Muscle of leg (tissue), 11 donors: Measurements from ENCODE around the gene CLCF1. TPM values are rescaled to one million over a fixed set of nuclear protein-coding genes. Genes with fewer than 3 reads are reported as not detected.
"Not testable (repeated sequence)": the region's sequence is repeated elsewhere in the genome, so short reads cannot be mapped to it uniquely, and the experiment has no call there.

Source experiments
- DNase-seq: peaks from one replicate; pipeline ENCODE4 v3.0.0; 2013
- H3K27ac ChIP-seq: one replicate; pipeline ENCODE4 v1.5.1; 2013; ENCODE audit warnings: mild to moderate bottlenecking, low read length, control low read depth
- H3K27me3 ChIP-seq: one replicate; pipeline ENCODE4 v1.6.1; 2013; ENCODE audit warnings: low read length; ENCODE audit not compliant: control insufficient read depth, insufficient read depth
- H3K36me3 ChIP-seq: one replicate; pipeline ENCODE4 v1.6.1; 2013; ENCODE audit warnings: low read length; ENCODE audit not compliant: control insufficient read depth, insufficient read depth
- H3K4me1 ChIP-seq: one replicate; pipeline ENCODE4 v1.6.1; 2013; ENCODE audit warnings: low read length; ENCODE audit not compliant: control insufficient read depth, insufficient read depth
- H3K4me3 ChIP-seq: one replicate; pipeline ENCODE4 v1.5.1; 2013; ENCODE audit warnings: low read length, control low read depth
- H3K9me3 ChIP-seq: replicated peaks from 2 replicates; pipeline ENCODE4 v1.6.1; 2013; ENCODE audit warnings: low read depth, low read length; ENCODE audit not compliant: control insufficient read depth
- WGBS: methylation state at CpG from one replicate; pipeline ENCODE4 v1.1.5; 2013; ENCODE audit warnings: missing lambda C conversion rate; ENCODE audit not compliant: insufficient coverage; 5-methylcytosine and 5-hydroxymethylcytosine counted together
- polyA plus RNA-seq, 8 donors: library from polyadenylated mRNA; unstranded; fragments of 120-200 nt; gene quantifications; one replicate each; pipeline versions ENCODE4 v1.2.1 to v1.2.3, GENCODE V29; 2013; ENCODE audit warnings: inconsistent platforms in 1 of 8, low replicate concordance in 1 of 8; ENCODE audit not compliant: insufficient read length in 8 of 8, insufficient read depth in 1 of 8
- total RNA-seq: library from RNA; stranded (reverse); fragments of 120-200 nt; gene quantifications from one replicate; pipeline ENCODE4 v1.2.4, GENCODE V29; 2013

Gene CLCF1
- total and polyA plus RNA-seq, 9 donors, result 2.0 to 4.8 (median 4.0) TPM

DNA sequence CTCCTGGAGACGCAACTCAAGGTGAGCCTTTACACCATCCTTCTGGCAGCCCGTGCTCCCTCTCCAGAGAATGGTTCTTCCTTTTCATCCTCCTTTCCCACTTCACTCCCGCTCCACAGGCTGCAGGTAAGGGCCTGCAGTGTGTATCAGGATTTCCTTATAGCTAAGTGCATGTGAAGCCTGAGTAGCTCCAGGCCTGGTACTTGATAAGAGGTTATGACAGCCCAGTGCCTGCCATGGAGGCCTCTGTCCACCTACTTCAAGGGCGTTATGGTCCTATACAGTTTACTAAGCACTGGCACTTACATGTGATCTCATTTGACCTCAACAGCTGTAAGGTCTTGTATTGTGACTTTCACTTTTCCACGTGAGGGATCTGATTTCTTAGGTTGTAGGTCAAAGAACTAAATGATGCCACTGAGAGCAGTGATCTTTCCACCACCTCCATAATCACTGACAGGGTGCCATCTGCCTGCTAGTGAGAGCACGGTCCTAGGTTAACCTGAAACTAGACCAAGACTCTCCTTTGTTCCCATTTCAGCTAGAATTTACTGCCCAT, 52.0 kb downstream of the CLCF1 start:
- Histone ChIP-seq H3K36me3 (no peaks in the 10 kb centered on the region), H3K27me3 (no peaks in the 10 kb centered on the region), H3K9me3 (no peaks in the 10 kb centered on the region), H3K4me1 (peaks cover 7% of the 10 kb centered on the region), H3K4me3 (no peak overlapping the region), H3K27ac (no peak overlapping the region)
- DNase-seq, result no peak
- WGBS, result 86% methylated on average over 1 of the region's 6 CpGs

DNA sequence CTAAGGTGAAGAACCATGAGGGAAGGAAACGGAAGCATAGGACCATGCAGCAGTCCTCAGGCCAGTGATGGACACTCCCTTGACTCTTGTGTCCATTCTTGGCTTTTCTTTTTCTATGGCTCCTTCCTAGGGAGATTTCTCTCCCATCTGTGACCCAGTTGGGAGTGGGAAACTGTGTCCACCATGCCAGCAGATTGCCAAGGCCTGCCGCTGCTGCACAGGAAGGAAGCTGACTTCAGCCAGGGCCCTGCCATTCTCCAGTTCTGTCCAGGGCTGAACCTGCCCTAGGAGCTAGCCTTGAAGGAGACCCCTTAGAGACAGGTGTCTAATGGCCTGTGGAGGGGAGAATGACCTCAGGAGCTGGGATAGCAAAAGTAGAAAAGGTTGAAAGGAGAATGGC, 52.7 kb downstream of the CLCF1 start:
- no peak for DNase-seq
- H3K27ac ChIP-seq, result no peak overlapping the region
- H3K9me3 ChIP-seq, result no peaks in the 10 kb centered on the region
- no peaks in the 10 kb centered on the region for H3K27me3 ChIP-seq
- H3K36me3 ChIP-seq, result no peaks in the 10 kb centered on the region
- peaks cover 7% of the 10 kb centered on the region for H3K4me1 ChIP-seq
- no peak overlapping the region for H3K4me3 ChIP-seq
- no CpG with 5 or more reads among the region's 2 CpGs for WGBS

DNA sequence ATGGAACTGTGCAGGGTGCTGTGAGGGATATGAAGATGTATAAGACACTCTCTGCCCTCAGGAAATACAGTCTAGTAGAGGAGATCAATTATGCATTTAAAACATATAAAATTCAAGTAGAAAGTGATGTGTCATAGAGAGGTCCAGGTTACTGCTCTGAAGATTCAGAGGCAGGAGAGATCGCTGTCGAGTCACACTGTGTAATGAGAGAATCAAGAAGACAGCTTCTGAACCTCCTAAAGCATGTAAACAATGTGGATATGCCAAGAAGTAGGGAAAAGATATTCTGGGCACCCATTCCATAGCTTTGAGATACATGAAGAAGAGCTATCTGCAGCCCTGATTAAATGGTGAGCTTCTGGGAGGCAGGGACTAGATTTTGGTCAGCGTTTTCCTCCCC, 53.4 kb downstream of the CLCF1 start:
- no peaks in the 10 kb centered on the region for H3K36me3 ChIP-seq
- H3K4me3 ChIP-seq, result no peak overlapping the region
- H3K27ac ChIP-seq, result no peak overlapping the region
- H3K27me3 ChIP-seq, result no peaks in the 10 kb centered on the region
- DNase-seq, result no peak
- 71% methylated on average over 3 of the region's 3 CpGs for WGBS
- no peaks in the 10 kb centered on the region for H3K9me3 ChIP-seq
- peaks cover 7% of the 10 kb centered on the region for H3K4me1 ChIP-seq

DNA sequence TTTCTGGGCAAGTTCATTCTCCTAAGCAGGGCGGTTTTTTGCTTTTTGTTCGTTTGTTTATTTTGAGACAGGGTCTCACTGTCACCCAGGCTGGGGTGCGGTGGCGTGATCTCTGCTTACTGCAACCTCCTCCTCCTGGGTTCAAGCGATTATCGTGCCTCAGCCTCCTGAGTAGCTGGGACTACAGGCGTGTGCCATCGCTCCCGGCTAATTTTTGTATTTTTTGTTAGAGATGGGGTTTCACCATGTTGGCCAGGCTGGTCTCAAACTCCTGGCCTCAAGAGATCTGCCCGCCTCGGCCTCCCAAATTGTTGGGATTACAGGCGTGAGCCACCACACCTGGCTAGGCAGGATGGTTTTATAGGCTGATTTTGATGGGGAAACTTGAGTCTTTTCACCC, 54.5 kb downstream of the CLCF1 start:
- DNase-seq, H3K9me3 ChIP-seq, H3K4me3 ChIP-seq, H3K27ac ChIP-seq, H3K36me3 ChIP-seq, H3K4me1 ChIP-seq, H3K27me3 ChIP-seq: not testable (repeated sequence)
- 78% methylated on average over 6 of the region's 12 CpGs for WGBS

DNA sequence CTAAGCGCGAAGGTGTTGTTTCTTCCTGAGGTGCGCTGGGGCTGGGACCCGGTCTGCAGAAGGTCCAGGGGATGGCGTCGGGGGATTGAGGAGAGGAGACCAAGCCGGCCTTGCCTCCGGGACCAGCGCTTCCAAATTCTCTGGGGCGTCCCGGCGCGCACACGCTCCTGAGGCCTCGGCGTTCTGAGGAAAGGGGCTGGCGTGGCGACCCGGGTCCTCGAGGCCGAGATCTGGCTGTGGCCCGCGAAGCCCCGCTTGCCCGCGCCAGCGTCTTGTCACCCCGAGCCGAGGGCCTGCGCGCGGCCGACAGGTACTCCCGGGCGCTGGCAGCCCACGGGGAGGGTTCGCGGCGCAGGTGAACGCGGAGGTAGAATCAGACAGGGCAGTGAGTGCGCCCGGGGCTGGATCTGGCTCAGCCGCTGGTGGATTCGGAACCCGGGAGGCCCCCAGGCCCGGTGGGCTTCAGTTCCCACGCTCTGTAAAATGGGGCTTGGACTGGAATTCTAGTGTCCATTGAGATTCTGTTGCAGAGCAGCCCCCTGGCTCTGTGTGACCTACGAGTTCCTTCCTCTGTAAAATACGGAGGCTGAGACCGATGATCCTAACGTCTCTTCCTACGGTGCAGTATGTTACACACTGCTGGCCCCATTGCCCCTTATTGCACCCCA, 55.4 kb downstream of the CLCF1 start:
- under 1% methylated on average over 47 of the region's 53 CpGs for WGBS
- Histone ChIP-seq H3K36me3 (no peaks in the 10 kb centered on the region), H3K27me3 (no peaks in the 10 kb centered on the region), H3K9me3 (no peaks in the 10 kb centered on the region), H3K4me1 (peaks cover 7% of the 10 kb centered on the region), H3K4me3 (peak overlapping the region; percentile 92), H3K27ac (peak overlapping the region; percentile 97)
- no peak for DNase-seq

DNA sequence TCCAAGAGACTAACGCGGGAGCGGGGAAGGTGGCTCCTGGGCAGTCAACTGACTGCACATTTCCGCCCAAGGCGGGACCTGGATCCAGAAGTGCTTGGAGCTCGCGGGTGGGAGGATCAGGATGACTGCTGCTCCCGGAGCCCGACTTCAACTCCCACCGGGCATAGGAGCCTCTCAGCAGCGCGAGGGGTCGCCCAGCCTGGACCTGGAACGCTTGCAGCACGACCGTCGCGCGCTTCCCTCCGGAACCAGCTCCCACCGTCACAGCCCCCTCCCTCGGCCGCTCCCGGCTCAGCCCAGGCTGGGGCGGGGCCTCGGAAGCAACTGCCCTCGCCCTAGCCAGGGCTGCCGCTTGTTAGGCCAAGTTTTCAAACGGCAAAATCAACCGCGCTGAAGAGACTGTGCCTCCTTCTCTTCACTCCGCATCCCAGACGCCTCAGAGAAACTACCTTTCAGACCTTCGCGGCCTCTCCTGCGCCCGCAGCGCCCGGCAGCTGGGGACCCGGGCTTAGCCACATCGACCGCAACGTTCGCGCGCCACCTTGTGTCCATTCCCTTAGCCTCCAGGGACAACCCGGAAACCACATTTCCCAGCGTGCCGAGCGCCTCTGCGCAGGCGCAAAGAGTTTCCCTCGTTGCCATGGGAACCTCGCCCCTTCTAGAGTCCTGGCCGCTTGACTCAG, 56.1 kb downstream of the CLCF1 start:
- Histone ChIP-seq H3K9me3 (no peaks in the 10 kb centered on the region), H3K36me3 (no peaks in the 10 kb centered on the region), H3K27me3 (no peaks in the 10 kb centered on the region), H3K4me3 (peak overlapping the region; percentile 92), H3K27ac (peak overlapping the region; percentile 97), H3K4me1 (peaks cover 7% of the 10 kb centered on the region)
- DNase-seq, result peak; percentile 98
- under 1% methylated on average over 53 of the region's 55 CpGs for WGBS

DNA sequence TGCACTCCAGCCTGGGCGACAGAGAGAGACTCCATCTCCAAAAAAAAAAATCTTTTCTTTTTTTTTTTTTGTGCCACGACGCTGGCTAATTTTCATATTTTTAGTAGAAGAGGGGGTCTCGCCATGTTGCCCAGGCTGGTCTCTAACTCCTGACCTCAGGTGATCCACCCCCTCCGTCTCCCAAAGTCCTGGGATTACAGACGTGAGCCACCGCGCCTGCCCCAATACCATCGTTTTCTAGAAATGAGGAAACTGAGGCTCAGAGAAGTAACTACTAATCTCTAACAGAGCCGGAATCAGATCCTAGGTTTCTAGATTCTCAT, 56.6 kb downstream of the CLCF1 start:
- peaks cover 7% of the 10 kb centered on the region for H3K4me1 ChIP-seq
- H3K27me3 ChIP-seq, result no peaks in the 10 kb centered on the region
- H3K4me3 ChIP-seq, result peak overlapping the region; percentile 92
- H3K27ac ChIP-seq, result peak overlapping the region; percentile 97
- no peak for DNase-seq
- whole genome bisulfite sequencing, result 0% methylated on average over 1 of the region's 10 CpGs
- no peaks in the 10 kb centered on the region for H3K9me3 ChIP-seq
- H3K36me3 ChIP-seq, result no peaks in the 10 kb centered on the region

DNA sequence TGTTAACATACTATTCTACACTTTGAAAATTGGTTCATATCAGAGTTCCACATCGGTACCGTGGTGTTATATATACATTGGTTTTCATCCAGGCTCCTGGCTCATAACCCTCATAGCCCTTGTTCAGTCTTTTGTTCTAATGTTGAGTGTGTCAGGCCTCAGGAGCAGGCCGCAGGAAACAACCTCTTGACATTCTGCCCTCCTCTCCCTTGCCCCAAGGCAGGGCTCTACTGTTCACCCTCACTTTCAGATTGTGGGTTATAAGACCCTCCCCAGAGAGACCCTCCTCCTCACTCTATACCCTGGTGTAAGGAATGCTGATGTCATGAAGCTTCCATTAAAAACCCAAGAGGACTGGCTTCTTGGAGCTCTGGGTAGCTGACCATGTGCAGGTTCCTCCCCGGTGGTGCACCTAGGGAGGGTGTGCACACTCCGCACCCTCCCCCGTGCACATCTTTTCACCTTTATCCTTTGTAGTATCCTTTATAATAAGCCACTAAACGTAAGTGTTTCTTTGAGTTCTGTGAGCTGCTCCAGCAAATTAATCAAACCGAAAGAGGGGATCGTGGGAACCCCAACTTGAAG, 58.0 kb downstream of the CLCF1 start:
- WGBS, result 92% methylated on average over 2 of the region's 9 CpGs
- no peak for DNase-seq
- Histone ChIP-seq H3K4me3 (no peak overlapping the region), H3K4me1 (peaks cover 7% of the 10 kb centered on the region), H3K27ac (no peak overlapping the region), H3K27me3 (no peaks in the 10 kb centered on the region), H3K36me3 (peaks cover 4% of the 10 kb centered on the region), H3K9me3 (no peaks in the 10 kb centered on the region)

DNA sequence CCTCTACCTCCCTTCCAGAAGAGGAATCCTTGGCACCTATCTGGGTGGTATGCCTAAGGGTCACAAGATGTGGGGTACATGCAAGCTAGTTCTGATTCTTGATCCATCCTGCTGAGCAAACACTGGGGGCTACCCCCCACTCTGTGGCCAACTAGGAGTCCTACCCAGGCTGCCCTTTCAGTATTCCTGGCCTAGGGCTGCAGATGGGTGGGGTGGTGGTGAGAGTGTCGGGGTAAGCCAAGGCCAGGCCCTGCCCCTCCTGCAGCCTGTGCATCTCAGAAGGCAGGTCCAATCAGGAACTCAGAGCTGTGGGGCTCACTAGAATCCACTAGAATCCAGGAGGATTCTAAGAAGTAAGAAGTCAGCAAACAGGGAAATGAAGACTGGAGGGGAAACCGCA, 59.2 kb downstream of the CLCF1 start:
- no peak overlapping the region for H3K27ac ChIP-seq
- 82% methylated on average over 2 of the region's 2 CpGs for WGBS
- no peak overlapping the region for H3K4me3 ChIP-seq
- no peak for DNase-seq
- peaks cover 16% of the 10 kb centered on the region for H3K36me3 ChIP-seq
- H3K9me3 ChIP-seq, result no peaks in the 10 kb centered on the region
- H3K4me1 ChIP-seq, result peaks cover 7% of the 10 kb centered on the region
- H3K27me3 ChIP-seq, result no peaks in the 10 kb centered on the region
